Fibroblast of lung (primary cell): ENCODE data around the gene TBCK. TPM values are rescaled to one million over a fixed set of nuclear protein-coding genes. Genes with fewer than 3 reads are reported as not detected.
A peak's percentile ranks its signal among the peaks of the same experiment; 100 is the strongest.

Experiments used
- DNase-seq, 2 donors: peaks; one replicate each; pipeline versions ENCODE4 v3.0.0 to v3.0.0-alpha.2; 2010; ENCODE audit warnings: low read depth in 2 of 2
- H2AFZ ChIP-seq: 2 replicates; pipeline ENCODE4 v1.5.1; 2012; ENCODE audit warnings: low read length, control low read depth, inconsistent platforms
- H3K27ac ChIP-seq: 2 replicates; pipeline ENCODE4 v1.5.1; 2011; ENCODE audit warnings: low read length, control low read depth; ENCODE audit not compliant: insufficient read depth
- H3K27me3 ChIP-seq: 2 replicates; pipeline ENCODE4 v1.5.1; 2011; ENCODE audit warnings: mild to moderate bottlenecking, low read length; ENCODE audit not compliant: control insufficient read depth, insufficient read depth
- H3K36me3 ChIP-seq: 2 replicates; pipeline ENCODE4 v1.5.1; 2011; ENCODE audit warnings: low read length; ENCODE audit not compliant: control insufficient read depth, insufficient read depth
- H3K4me1 ChIP-seq: 2 replicates; pipeline ENCODE4 v1.5.1; 2011; ENCODE audit warnings: low read length; ENCODE audit not compliant: control insufficient read depth, insufficient read depth; ENCODE audit errors: extremely low read depth
- H3K4me2 ChIP-seq: 2 replicates; pipeline ENCODE4 v1.5.1; 2011; ENCODE audit warnings: low read length, control low read depth; ENCODE audit not compliant: insufficient read depth; ENCODE audit errors: extremely low read depth
- H3K4me3 ChIP-seq, 4 experiments: fragments of 200-600 bp in 1 of 4; sonication (generic) in 1 of 4; replicated peaks in 1 of 4; 2 replicates each; pipeline ENCODE4 v1.5.1; 2011 to 2016; ENCODE audit warnings: low read length in 4 of 4, low read depth in 3 of 4, mild to moderate bottlenecking in 3 of 4, control low read depth in 2 of 4, inconsistent platforms in 1 of 4, mixed read lengths in 1 of 4; ENCODE audit not compliant: insufficient read depth in 1 of 4; ENCODE audit errors: control extremely low read depth in 1 of 4
- H3K79me2 ChIP-seq: 2 replicates; pipeline ENCODE4 v1.5.1; 2012; ENCODE audit warnings: mild to moderate bottlenecking, low read length, inconsistent platforms; ENCODE audit not compliant: control insufficient read depth, insufficient read depth
- H3K9ac ChIP-seq: 2 replicates; pipeline ENCODE4 v1.5.1; 2011; ENCODE audit warnings: mild to moderate bottlenecking, low read length, control low read depth; ENCODE audit not compliant: insufficient read depth
- H3K9me3 ChIP-seq: 2 replicates; pipeline ENCODE4 v1.5.1; 2012; ENCODE audit warnings: low read depth, low read length; ENCODE audit not compliant: control insufficient read depth, insufficient read depth
- H4K20me1 ChIP-seq: 2 replicates; pipeline ENCODE4 v1.5.1; 2011; ENCODE audit warnings: low read length; ENCODE audit not compliant: control insufficient read depth, insufficient read depth; ENCODE audit errors: extremely low read depth
- CTCF ChIP-seq, 2 donors: IDR thresholded peaks in 1 of 2; conservative IDR thresholded peaks in 1 of 2; 1 replicate in 1 of 2; 2 replicates in 1 of 2; pipeline ENCODE4 v1.5.1; 2011 to 2012; ENCODE audit warnings: low read length in 2 of 2, control low read depth in 1 of 2, inconsistent platforms in 1 of 2, low read depth in 1 of 2, mild to moderate bottlenecking in 1 of 2
- EZH2 ChIP-seq: IDR thresholded peaks from 2 replicates; pipeline ENCODE4 v1.5.1; 2012; ENCODE audit warnings: low read length, control low read depth, mild to moderate bottlenecking; ENCODE audit errors: missing control alignments
- polyA plus RNA-seq, 2 donors: library from polyadenylated mRNA; depleted of rRNA in 1 of 2; stranded (reverse) in 1 of 2; unstranded in 1 of 2; fragments of >200 nt; gene quantifications; 2 replicates each; pipeline ENCODE4 v1.2.1, GENCODE V29; 2011 to 2012; ENCODE audit warnings: missing spikeins in 1 of 2
- total RNA-seq: library from RNA; depleted of rRNA; stranded (reverse); fragments of >200 nt; gene quantifications from 2 replicates; pipeline ENCODE4 v1.2.1, GENCODE V29; 2014

Gene TBCK
- total and polyA plus RNA-seq, 2 donors (not counting 1 experiment from before 2014, with no cell fraction given) = 29.0 to 69.9 TPM

GRCh38 chr4:106096454-106096853, 219.6 kb downstream of the TBCK start:
- Histone ChIP-seq H3K4me3 (no peak overlapping the region), H3K9me3 (no peaks in the 10 kb centered on the region), H3K36me3 (no peaks in the 10 kb centered on the region), H3K9ac (no peak overlapping the region), H3K4me1 (no peaks in the 10 kb centered on the region), H3K4me2 (no peak overlapping the region), H3K27me3 (no peaks in the 10 kb centered on the region), H4K20me1 (no peaks in the 10 kb centered on the region), H3K79me2 (no peaks in the 10 kb centered on the region), H3K27ac (no peak overlapping the region), H2AFZ (no peak overlapping the region)
- no peak for DNase-seq
- TF ChIP-seq CTCF (conservative IDR thresholded peaks at IDR 0.05 in 1 of 2, IDR thresholded peaks at IDR 0.05 in 1 of 2; ENCODE audit: low read depth in 1 of 2, low read length in 2 of 2) (no peak), EZH2 (no peak)

GRCh38 chr4:106095408-106095807, 220.6 kb downstream of the TBCK start:
- H4K20me1 ChIP-seq = no peaks in the 10 kb centered on the region
- no peak overlapping the region for H3K27ac ChIP-seq
- H3K9me3 ChIP-seq = no peaks in the 10 kb centered on the region
- H3K79me2 ChIP-seq = no peaks in the 10 kb centered on the region
- no peak overlapping the region for H3K4me2 ChIP-seq
- no peak overlapping the region for H3K4me3 ChIP-seq
- H3K4me1 ChIP-seq = no peaks in the 10 kb centered on the region
- peak in 1 of 2 donors; percentile 22 for DNase-seq
- H3K36me3 ChIP-seq = no peaks in the 10 kb centered on the region
- H2AFZ ChIP-seq = no peak overlapping the region
- H3K9ac ChIP-seq = no peak overlapping the region
- no peak for TF ChIP-seq CTCF (conservative IDR thresholded peaks at IDR 0.05 in 1 of 2, IDR thresholded peaks at IDR 0.05 in 1 of 2; ENCODE audit: low read depth in 1 of 2, low read length in 2 of 2)
- no peak for TF ChIP-seq EZH2
- no peaks in the 10 kb centered on the region for H3K27me3 ChIP-seq

- H3K4me1 ChIP-seq = no peaks in the 10 kb centered on the region
- H3K27me3 ChIP-seq = no peaks in the 10 kb centered on the region
- H3K79me2 ChIP-seq = no peaks in the 10 kb centered on the region
- no peak for TF ChIP-seq EZH2
- TF ChIP-seq CTCF (conservative IDR thresholded peaks at IDR 0.05 in 1 of 2, IDR thresholded peaks at IDR 0.05 in 1 of 2; ENCODE audit: low read depth in 1 of 2, low read length in 2 of 2) = no peak
- H3K9ac ChIP-seq = no peak overlapping the region
- no peak overlapping the region for H3K4me2 ChIP-seq
- no peak overlapping the region for H3K4me3 ChIP-seq
- DNase-seq = no peak
- H3K9me3 ChIP-seq = no peaks in the 10 kb centered on the region
- H3K36me3 ChIP-seq = no peaks in the 10 kb centered on the region
- no peaks in the 10 kb centered on the region for H4K20me1 ChIP-seq
- H2AFZ ChIP-seq = no peak overlapping the region
- H3K27ac ChIP-seq = no peak overlapping the region
Observed at GRCh38 chr4:106092361-106093040, 223.5 kb downstream of the TBCK start.
